HFF-Myc (cell line): ENCODE measurements around the gene NDUFB2.
"Not testable (repeated sequence)": the region's sequence is repeated elsewhere in the genome, so short reads cannot be mapped to it uniquely, and the experiment has no call there.

Experiments
- DNase-seq: peaks from one replicate; pipeline ENCODE4 v3.0.0-alpha.2; 2011; ENCODE audit warnings: low read depth; ENCODE audit errors: extremely low read depth
- H3K4me3 ChIP-seq: replicated peaks from 2 replicates; pipeline ENCODE4 v1.5.1; 2011; ENCODE audit warnings: low read depth, mild to moderate bottlenecking, control low read depth, low read length
- CTCF ChIP-seq: IDR thresholded peaks from 2 replicates; pipeline ENCODE4 v1.5.1; 2012; ENCODE audit warnings: mild to moderate bottlenecking, low read depth, low read length, control low read depth; ENCODE audit errors: missing control alignments

The NDUFB2 gene

DNA sequence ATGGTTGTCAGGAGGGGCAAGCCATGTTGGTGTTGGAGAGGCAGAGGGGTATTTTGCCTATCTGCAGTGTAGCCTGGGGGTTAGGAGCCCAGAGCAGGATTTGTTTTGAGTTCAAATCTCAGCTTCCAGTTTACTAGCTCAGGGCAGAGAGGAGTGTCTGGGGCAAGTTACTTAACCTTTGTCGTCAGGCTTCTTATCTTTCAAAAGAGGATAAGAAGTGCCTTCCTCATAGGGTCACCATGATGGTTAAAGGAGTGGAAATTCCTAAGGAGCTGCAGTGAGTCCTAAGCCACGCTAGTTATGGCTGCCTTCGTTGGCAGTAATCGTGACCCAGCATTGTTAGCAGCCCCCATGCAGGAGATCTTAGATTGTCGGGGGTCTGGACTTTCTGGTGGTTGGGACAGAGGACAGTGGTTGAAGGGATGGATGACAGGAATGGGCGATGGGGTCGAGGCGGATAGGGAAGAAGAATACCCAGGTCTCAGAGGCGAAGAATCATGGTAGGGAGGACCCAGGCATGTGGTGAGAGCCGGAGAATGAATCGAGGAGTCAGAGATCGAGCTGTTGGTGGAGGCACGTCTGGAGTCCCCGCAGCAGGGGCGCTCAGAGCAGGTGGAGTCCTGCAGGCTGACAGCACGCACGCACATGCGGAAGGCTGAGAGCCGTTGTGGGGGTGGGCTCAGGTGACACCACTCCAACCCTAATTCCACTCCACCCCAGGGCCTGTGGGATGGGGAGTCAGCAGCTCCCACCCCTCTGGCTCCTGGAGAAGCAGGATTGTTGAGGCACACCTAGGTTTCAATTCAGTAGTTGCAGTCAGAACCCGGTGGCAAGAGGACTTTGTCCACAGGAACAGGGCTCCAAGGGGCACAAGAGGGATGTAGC lies 12.2 kb upstream of the NDUFB2 start:
- no peak for DNase-seq
- no peak overlapping the region for H3K4me3 ChIP-seq
- TF ChIP-seq CTCF = no peak

DNA sequence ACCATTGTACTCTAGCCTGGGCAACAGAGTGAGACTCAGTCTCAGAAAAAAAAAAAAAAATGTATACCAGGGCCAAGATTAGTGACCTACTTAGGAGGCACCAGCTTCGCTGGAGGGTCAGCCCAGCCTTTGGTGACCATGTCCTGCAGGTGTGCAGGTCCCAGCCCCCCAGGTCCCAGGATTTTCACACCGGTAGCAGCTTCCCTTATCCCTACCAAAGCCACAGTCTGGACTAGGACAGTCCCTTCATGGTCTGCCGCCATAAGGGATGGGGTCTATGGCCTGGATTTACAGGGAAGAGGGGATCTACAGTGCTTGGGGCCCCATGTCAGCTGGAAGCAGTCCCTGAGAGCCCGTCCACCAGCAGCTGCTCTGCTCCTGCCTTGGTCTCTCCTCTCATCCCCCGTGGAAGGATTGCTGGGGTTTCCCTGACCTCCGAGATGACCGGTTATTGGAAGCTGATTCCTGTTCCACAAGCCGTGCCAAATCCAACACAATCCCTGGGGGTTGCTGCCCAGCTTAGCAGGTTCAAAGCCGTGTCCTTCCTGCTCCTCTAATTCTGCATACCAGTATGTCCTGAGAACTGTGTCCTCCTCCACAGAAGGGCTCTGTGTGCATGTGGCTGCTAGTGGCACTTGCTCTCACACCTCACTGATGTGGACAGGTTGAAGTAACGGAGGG lies 11.0 kb upstream of the NDUFB2 start:
- DNase-seq = no peak
- TF ChIP-seq CTCF = no peak
- no peak overlapping the region for H3K4me3 ChIP-seq

DNA sequence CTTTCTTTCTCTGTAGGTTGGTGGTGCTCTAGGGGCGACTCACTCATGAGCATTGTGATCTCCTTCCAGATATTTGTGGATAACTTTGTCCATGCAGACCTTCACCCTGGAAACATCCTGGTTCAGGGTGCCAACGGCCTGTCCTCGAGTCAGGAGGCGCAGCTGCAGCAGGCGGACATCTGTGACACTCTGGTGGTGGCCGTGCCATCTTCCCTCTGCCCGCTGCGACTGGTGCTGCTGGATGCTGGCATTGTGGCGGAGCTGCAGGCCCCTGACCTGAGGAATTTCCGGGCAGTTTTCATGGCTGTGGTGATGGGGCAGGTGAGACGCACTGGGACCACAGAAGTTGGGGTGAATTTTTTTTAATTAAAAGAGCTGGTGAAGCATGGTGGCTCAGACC lies 9.6 kb upstream of the NDUFB2 start:
- H3K4me3 ChIP-seq = no peak overlapping the region
- TF ChIP-seq CTCF = no peak
- DNase-seq = no peak

DNA sequence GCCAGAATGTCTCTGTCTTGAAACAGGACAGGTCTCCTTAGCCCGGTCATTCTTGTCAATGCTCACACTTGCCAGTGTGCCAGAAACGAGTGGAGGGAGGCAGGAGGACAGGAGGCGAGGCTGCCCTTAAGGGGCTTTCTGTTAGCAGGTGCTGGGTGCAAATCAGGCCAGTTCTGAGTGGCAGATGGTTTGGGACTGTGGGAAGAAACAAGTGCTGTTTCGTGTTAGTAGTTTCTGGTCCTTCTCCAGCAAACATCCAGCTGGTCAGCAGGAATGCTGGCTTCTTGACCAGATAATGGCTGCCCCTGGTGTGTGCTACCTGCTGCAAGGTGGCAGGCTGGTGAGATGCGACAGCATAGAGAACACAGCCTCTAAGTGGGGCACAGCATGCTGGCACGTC lies 8.2 kb upstream of the NDUFB2 start:
- H3K4me3 ChIP-seq = no peak overlapping the region
- TF ChIP-seq CTCF = no peak
- no peak for DNase-seq

- TF ChIP-seq CTCF = no peak
- H3K4me3 ChIP-seq = no peak overlapping the region
- no peak for DNase-seq
Observed at GRCh38 chr7:140689199-140690152, 7.0 kb upstream of the NDUFB2 start.

DNA sequence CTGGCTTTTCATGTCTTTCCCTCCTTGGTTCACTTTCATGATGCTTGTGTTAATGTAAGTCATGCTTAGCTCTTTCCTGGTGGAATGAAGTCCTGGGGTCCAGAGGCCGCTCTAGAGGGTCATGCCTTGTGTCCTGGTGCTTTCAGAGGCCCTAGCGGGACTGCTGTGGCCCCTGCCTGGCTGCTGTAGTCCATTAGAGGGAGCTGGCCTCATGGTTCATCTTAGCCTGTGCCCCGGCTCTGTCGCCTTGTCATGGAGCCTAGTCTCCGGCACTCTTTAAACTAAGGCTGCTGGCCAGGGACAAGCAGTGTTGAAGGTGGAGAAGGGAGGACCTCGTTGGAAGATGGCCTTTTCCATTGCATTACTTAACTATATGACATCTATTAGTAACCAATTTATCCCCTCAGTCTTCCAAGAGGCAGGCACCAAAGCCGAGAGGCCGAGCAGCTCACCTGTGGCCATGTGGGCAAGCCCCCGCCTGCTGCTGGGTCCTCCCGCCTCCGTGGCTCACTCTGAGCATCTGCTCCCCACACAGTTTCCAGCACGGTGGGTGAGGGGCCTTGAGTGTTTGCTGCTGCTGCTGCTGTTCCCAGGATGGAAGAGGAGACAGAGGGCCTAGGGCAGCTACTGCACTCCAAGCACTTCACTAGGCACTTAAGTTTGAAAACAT lies 5.0 kb upstream of the NDUFB2 start:
- TF ChIP-seq CTCF = no peak
- no peak for DNase-seq
- H3K4me3 ChIP-seq = no peak overlapping the region

- DNase-seq = not testable (repeated sequence)
Observed at GRCh38 chr7:140693849-140694248, 2.7 kb upstream of the NDUFB2 start.

More at GRCh38 chr7:140693849-140694248, 2.7 kb upstream of the NDUFB2 start:
- not testable (repeated sequence) for H3K4me3 ChIP-seq
